ENCODE measurements around the gene ZBTB2. TPM values are rescaled to one million over a fixed set of nuclear protein-coding genes. Genes with fewer than 3 reads are reported as not detected.

Gene ZBTB2
- polyA plus RNA-seq, 3 donors: 7.2 to 14.0 (median 9.6) TPM

- H3K36me3 ChIP-seq (replicated peaks in 1 of 2; ENCODE audit: control insufficient read depth in 1 of 2, insufficient read depth in 2 of 2, low read length in 2 of 2): peaks cover 33 to 72% of the 10 kb centered on the region in 2 donors
- WGBS (ENCODE audit: insufficient coverage): 100% methylated on average over 1 of the region's 1 CpG
- H3K9ac ChIP-seq (ENCODE audit: insufficient read depth, low read length, poor library complexity, severe bottlenecking): no peak overlapping the region
- H3K36me3 Mint-ChIP-seq: peaks cover 34 to 49% of the 10 kb centered on the region in 2 donors
- TF ChIP-seq CTCF (IDR thresholded peaks at IDR 0.05): no peak
- intact Hi-C loops (cut with micrococcal nuclease): no loop called here
- no peak overlapping the region for H3K4me3 ChIP-seq (replicated peaks in 1 of 3; ENCODE audit: low read depth in 2 of 3, low read length in 3 of 3)
- peaks cover 5% of the 10 kb centered on the region in 2 donors for H3K4me1 ChIP-seq (ENCODE audit: control insufficient read depth in 1 of 2, insufficient read depth in 2 of 2, low read length in 2 of 2)
- H3K4me1 Mint-ChIP-seq: peaks cover 22% of the 10 kb centered on the region
- peaks cover 98% of the 10 kb centered on the region for H4K20me1 ChIP-seq (ENCODE audit: insufficient read depth, low read length)
- H3K9me3 Mint-ChIP-seq: peaks cover 0 to 4% (median 0%) of the 10 kb centered on the region in 7 donors
- H3K9me3 ChIP-seq (replicated peaks in 1 of 2; ENCODE audit: control insufficient read depth in 1 of 2, insufficient read depth in 1 of 2, low read length in 2 of 2): no peaks in the 10 kb centered on the region
- H3K79me2 ChIP-seq (ENCODE audit: insufficient read depth, low read length): peaks cover 78% of the 10 kb centered on the region
- H3K4me2 ChIP-seq (replicated peaks; ENCODE audit: extremely low read depth, low read length, poor library complexity, severe bottlenecking): no peak overlapping the region
- no peak overlapping the region for H2AFZ ChIP-seq (ENCODE audit: insufficient read depth, low read depth, low read length, poor library complexity, severe bottlenecking)
- no peak overlapping the region for H3K27ac Mint-ChIP-seq
- DNase-seq: no peak
- H3K27me3 ChIP-seq (ENCODE audit: control insufficient read depth in 2 of 2, insufficient read depth in 2 of 2, low read length in 2 of 2): no peaks in the 10 kb centered on the region
- no peak overlapping the region for H3K4me3 Mint-ChIP-seq
- H3K27me3 Mint-ChIP-seq (ENCODE audit: low read depth in 3 of 3): peaks cover 0 to 3% (median 0%) of the 10 kb centered on the region in 3 donors
- H3K27ac ChIP-seq (ENCODE audit: low read depth in 1 of 2, low read length in 2 of 2): peak overlapping the region in 1 of 2 donors; percentile 43
These were observed 10.9 kb upstream of the ZBTB2 start for GRCh38 chr6:151402228-151402627.

GRCh38 chr6:151400473-151400872 is 9.1 kb upstream of the ZBTB2 start:
- intact Hi-C loops (cut with micrococcal nuclease): no loop called here
- 100% methylated on average over 1 of the region's 6 CpGs for WGBS (ENCODE audit: insufficient coverage)
- peaks cover 33 to 65% of the 10 kb centered on the region in 2 donors for H3K36me3 ChIP-seq (replicated peaks in 1 of 2; ENCODE audit: control insufficient read depth in 1 of 2, insufficient read depth in 2 of 2, low read length in 2 of 2)
- peaks cover 96% of the 10 kb centered on the region for H3K79me2 ChIP-seq (ENCODE audit: insufficient read depth, low read length)
- no peak overlapping the region for H3K4me3 Mint-ChIP-seq
- H3K27ac ChIP-seq (ENCODE audit: low read depth in 1 of 2, low read length in 2 of 2): peak overlapping the region in 1 of 2 donors; percentile 57
- TF ChIP-seq CTCF (IDR thresholded peaks at IDR 0.05): no peak
- H2AFZ ChIP-seq (ENCODE audit: insufficient read depth, low read depth, low read length, poor library complexity, severe bottlenecking): no peak overlapping the region
- no peak overlapping the region for H3K4me2 ChIP-seq (replicated peaks; ENCODE audit: extremely low read depth, low read length, poor library complexity, severe bottlenecking)
- peaks cover 33 to 42% of the 10 kb centered on the region in 2 donors for H3K36me3 Mint-ChIP-seq
- H3K9ac ChIP-seq (ENCODE audit: insufficient read depth, low read length, poor library complexity, severe bottlenecking): no peak overlapping the region
- H3K9me3 ChIP-seq (replicated peaks in 1 of 2; ENCODE audit: control insufficient read depth in 1 of 2, insufficient read depth in 1 of 2, low read length in 2 of 2): no peaks in the 10 kb centered on the region
- H4K20me1 ChIP-seq (ENCODE audit: insufficient read depth, low read length): peaks cover 100% of the 10 kb centered on the region
- no peak overlapping the region for H3K4me3 ChIP-seq (replicated peaks in 1 of 3; ENCODE audit: low read depth in 2 of 3, low read length in 3 of 3)
- no peaks in the 10 kb centered on the region for H3K27me3 ChIP-seq (ENCODE audit: control insufficient read depth in 2 of 2, insufficient read depth in 2 of 2, low read length in 2 of 2)
- DNase-seq: no peak
- peak overlapping the region in 6 of 7 donors; percentile 46 to 86 (median 72) for H3K27ac Mint-ChIP-seq
- H3K27me3 Mint-ChIP-seq (ENCODE audit: low read depth in 3 of 3): peaks cover 0 to 3% (median 0%) of the 10 kb centered on the region in 3 donors
- H3K9me3 Mint-ChIP-seq: peaks cover 0 to 4% (median 0%) of the 10 kb centered on the region in 7 donors
- H3K4me1 Mint-ChIP-seq: peaks cover 28% of the 10 kb centered on the region
- H3K4me1 ChIP-seq (ENCODE audit: control insufficient read depth in 1 of 2, insufficient read depth in 2 of 2, low read length in 2 of 2): peaks cover 5 to 8% of the 10 kb centered on the region in 2 donors

All from CD14-positive monocyte (primary cell).